Left hindlimb (tissue), 1 donor: ENCODE results near the gene RGCC.

ENCODE experiments used
- DNase-seq: peaks from one replicate; pipeline ENCODE4 v3.0.0-alpha.2; 2018

Gene RGCC

GRCh38 chr13:41454170-41454569 is 3.2 kb upstream of the RGCC start:
- no peak for DNase-seq

- DNase-seq = no peak
Measured at GRCh38 chr13:41455725-41456419, 1.5 kb upstream of the RGCC start.

- peak; percentile 53 for DNase-seq
Measured at GRCh38 chr13:41457589-41458186, 338 bp downstream of the RGCC start.

GRCh38 chr13:41458187-41458760 is 924 bp downstream of the RGCC start:
- peak; percentile 53 for DNase-seq

GRCh38 chr13:41458761-41459431 is 1.5 kb downstream of the RGCC start:
- DNase-seq = peak; percentile 62

- DNase-seq = no peak
Measured at GRCh38 chr13:41459432-41460073, 2.2 kb downstream of the RGCC start.

- no peak for DNase-seq
Measured at GRCh38 chr13:41460074-41460465, 2.7 kb downstream of the RGCC start.

GRCh38 chr13:41460930-41461329 is 3.6 kb downstream of the RGCC start:
- no peak for DNase-seq

- no peak for DNase-seq
Measured at GRCh38 chr13:41461527-41462139, 4.3 kb downstream of the RGCC start.

GRCh38 chr13:41462427-41462826 is 5.1 kb downstream of the RGCC start:
- no peak for DNase-seq

GRCh38 chr13:41463838-41464602 is 6.7 kb downstream of the RGCC start:
- no peak for DNase-seq

GRCh38 chr13:41465241-41465847 is 8.0 kb downstream of the RGCC start:
- peak; percentile 60 for DNase-seq

GRCh38 chr13:41465898-41466320 is 8.6 kb downstream of the RGCC start:
- DNase-seq = no peak

GRCh38 chr13:41467425-41467945 is 10.1 kb downstream of the RGCC start:
- no peak for DNase-seq

- no peak for DNase-seq
Measured at GRCh38 chr13:41468631-41469030, 11.3 kb downstream of the RGCC start.

GRCh38 chr13:41470196-41470595 is 12.8 kb downstream of the RGCC start:
- no peak for DNase-seq

- DNase-seq = no peak
Measured at GRCh38 chr13:41471785-41472184, 14.4 kb downstream of the RGCC start.

GRCh38 chr13:41487222-41487621 is 29.9 kb downstream of the RGCC start:
- no peak for DNase-seq

GRCh38 chr13:41488124-41488523 is 30.8 kb downstream of the RGCC start:
- DNase-seq = no peak

GRCh38 chr13:41490371-41491015 is 33.1 kb downstream of the RGCC start:
- no peak for DNase-seq

GRCh38 chr13:41491436-41491835 is 34.1 kb downstream of the RGCC start:
- DNase-seq = no peak
